ENCODE results near the gene SUPT6H. TPM values are rescaled to one million over a fixed set of nuclear protein-coding genes. Genes with fewer than 3 reads are reported as not detected.

Gene SUPT6H
- total and polyA plus RNA-seq, 9 of the 15 experiments (the other 6 are each of a cell fraction or from before 2014, with no cell fraction given) = 1.7 to 77.7 (median 49.2) TPM

- H3K4me1 ChIP-seq (replicated peaks in 1 of 2; ENCODE audit: control insufficient read depth in 2 of 2, insufficient read depth in 2 of 2, low read length in 2 of 2) = peaks cover 46 to 72% of the 10 kb centered on the region in 2 experiments
- POLR2A ChIA-PET = no interaction called here
- CTCF ChIA-PET (ENCODE audit: low intra/inter-chr PET ratio) = no interaction called here
- no peaks in the 10 kb centered on the region for H3K9me1 ChIP-seq (ENCODE audit: control insufficient read depth, insufficient read depth, low read length)
- no peaks in the 10 kb centered on the region for H3K79me2 ChIP-seq (ENCODE audit: control insufficient read depth, insufficient read depth, low read length)
- intact Hi-C loops (cut with micrococcal nuclease) = no loop called here
- in situ Hi-C loops (cut with MboI) = no loop called here
- WGBS (ENCODE audit: insufficient coverage, low coverage, missing lambda C conversion rate) = 94% methylated on average over 12 of the region's 12 CpGs
- H4K20me1 ChIP-seq (replicated peaks; ENCODE audit: control insufficient read depth, insufficient read depth, low read length) = no peaks in the 10 kb centered on the region
- BruUV-seq (replicated peaks) = no TSS peak
- DNase-seq (ENCODE audit: extremely low read depth in 1 of 4, low spot score in 3 of 4) (no peak), FAIRE-seq (no peak), ATAC-seq (no peak)
- H3K9me3 ChIP-seq (replicated peaks; ENCODE audit: control insufficient read depth, insufficient read depth, low read depth, low read length) = no peaks in the 10 kb centered on the region
- H3K27me3 ChIP-seq (ENCODE audit: control insufficient read depth in 2 of 2, insufficient read depth in 2 of 2, low read length in 2 of 2) = no peaks in the 10 kb centered on the region
- H3K36me3 ChIP-seq (ENCODE audit: control insufficient read depth, insufficient read depth, low read length) = peaks cover 9% of the 10 kb centered on the region; the same call in 2 of the 3 replicates
- no peak overlapping the region for H2AFZ ChIP-seq (ENCODE audit: low read depth, low read length)
- no peak overlapping the region for H3K27ac ChIP-seq (ENCODE audit: extremely low read depth, low read depth, low read length)
- peak overlapping the region in 1 of 2 experiments; percentile 76; a peak in 2 of 4 replicates for H3K9ac ChIP-seq (ENCODE audit: insufficient read depth in 1 of 2, low read depth in 2 of 2, low read length in 2 of 2)
- H3K4me2 ChIP-seq (ENCODE audit: insufficient read depth, low read length) = no peak overlapping the region
- no peak overlapping the region for H3K4me3 ChIP-seq
- no peak for TF ChIP-seq CCNT2 (IDR thresholded peaks at IDR 0.05; ENCODE audit: borderline replicate concordance, extremely low read depth, insufficient read length, low read depth, low read length)
- no peak for TF ChIP-seq POLR3G (IDR thresholded peaks at IDR 0.05; ENCODE audit: extremely low read depth, insufficient read length, insufficient replicate concordance)
- no peak for TF ChIP-seq PTRF (tag; IDR thresholded peaks at IDR 0.05)
- TF ChIP-seq THRA (IDR thresholded peaks at IDR 0.05) = no peak
- TF ChIP-seq TEAD2 (tag; IDR thresholded peaks at IDR 0.05) = no peak
- no peak for TF ChIP-seq ZC3H11A (IDR thresholded peaks at IDR 0.05; ENCODE audit: low read depth, low read length)
- no peak for TF ChIP-seq ASH1L (IDR thresholded peaks at IDR 0.05; ENCODE audit: borderline replicate concordance, low read depth, partially characterized antibody)
- no peak for TF ChIP-seq CEBPZ (IDR thresholded peaks at IDR 0.05; ENCODE audit: borderline replicate concordance, low read depth, low read length)
- no peak for TF ChIP-seq ILK (tag; IDR thresholded peaks at IDR 0.05; ENCODE audit: borderline replicate concordance, low read depth)
- no peak for TF ChIP-seq ZNF121 (CRISPR knock-in tag; conservative IDR thresholded peaks at IDR 0.05)
- no peak for TF ChIP-seq MYC (IDR thresholded peaks at IDR 0.05; ENCODE audit: low read depth, low read length)
- no peak for TF ChIP-seq MYC (CRISPR knock-in tag; IDR thresholded peaks at IDR 0.05; ENCODE audit: borderline replicate concordance, low read depth)
- no peak for TF ChIP-seq EZH2 (IDR thresholded peaks at IDR 0.05; ENCODE audit: borderline replicate concordance, low read depth, low read length)
- no peak for TF ChIP-seq HNRNPL (IDR thresholded peaks at IDR 0.05; ENCODE audit: low read depth, low read length)
These were observed 75.3 kb downstream of the SUPT6H start for GRCh38 chr17:28737316-28737715.

All from K562 (cell line).